WTC11 (cell line): ENCODE measurements around the gene DNAJC3. TPM values are rescaled to one million over a fixed set of nuclear protein-coding genes. Genes with fewer than 3 reads are reported as not detected.
A peak's percentile ranks its signal among the peaks of the same experiment; 100 is the strongest.

Experiments
- ATAC-seq: fragments of 200-7000 bp; cut with Tn5 transposase; 2 replicates; pipeline ENCODE4 v1.10.0; 2021; ENCODE audit warnings: mild to moderate bottlenecking, moderate library complexity
- CTCF ChIA-PET: fragments of 300-600 bp; sonication (Branson Sonifier 250); formaldehyde crosslinking; loops from one replicate; lab custom pipeline; 2021; ENCODE audit warnings: antibody characterized with exemption; lab: Charles Lee
- POLR2A ChIA-PET: fragments of 350-600 bp; sonication (Branson Sonifier 250); formaldehyde crosslinking; loops from one replicate; lab custom pipeline; 2021; ENCODE audit warnings: antibody characterized with exemption; lab: Charles Lee
- DNase-seq: peaks from one replicate; pipeline ENCODE4 v3.0.0; 2021; ENCODE audit warnings: low spot score
- H3K27ac Mint-ChIP-seq: 2 replicates; pipeline ENCODE4 v1.8.0; 2021; ENCODE audit warnings: mixed read lengths
- H3K27me3 Mint-ChIP-seq: 2 replicates; pipeline ENCODE4 v1.8.0; 2021; ENCODE audit warnings: low read depth, mild to moderate bottlenecking, moderate library complexity, mixed read lengths
- H3K36me3 Mint-ChIP-seq: 2 replicates; pipeline ENCODE4 v1.8.0; 2021; ENCODE audit warnings: mixed read lengths
- H3K4me1 Mint-ChIP-seq: 2 replicates; pipeline ENCODE4 v1.8.0; 2022; ENCODE audit warnings: mixed read lengths
- H3K4me3 Mint-ChIP-seq: 2 replicates; pipeline ENCODE4 v1.8.0; 2021; ENCODE audit warnings: mild to moderate bottlenecking, moderate library complexity, mixed read lengths
- H3K9me3 Mint-ChIP-seq: 2 replicates; pipeline ENCODE4 v1.8.0; 2021; ENCODE audit warnings: mixed read lengths
- ELF4 ChIP-seq: sonication (generic); formaldehyde crosslinking; IDR thresholded peaks from 2 replicates; pipeline ENCODE4 v1.8.1; 2022; ENCODE audit warnings: low read depth, mild to moderate bottlenecking, moderate library complexity, missing genetic modification reagents
- ERG ChIP-seq: fragments of 250-450 bp; sonication (Bioruptor Pico); IDR thresholded peaks from 2 replicates; pipeline ENCODE4 v1.8.0; 2021; ENCODE audit warnings: mild to moderate bottlenecking
- FOXJ3 ChIP-seq: sonication (generic); formaldehyde crosslinking; IDR thresholded peaks from 2 replicates; pipeline ENCODE4 v1.9.0; 2021; ENCODE audit warnings: missing genetic modification reagents, mild to moderate bottlenecking, borderline replicate concordance
- HMGXB4 ChIP-seq: sonication (generic); formaldehyde crosslinking; IDR thresholded peaks from 2 replicates; pipeline ENCODE4 v1.8.1; 2023; ENCODE audit warnings: mild to moderate bottlenecking, moderate library complexity, missing genetic modification reagents
- MYBL2 ChIP-seq: sonication (generic); formaldehyde crosslinking; IDR thresholded peaks from 2 replicates; pipeline ENCODE4 v1.8.1; 2023; ENCODE audit warnings: mild to moderate bottlenecking, moderate library complexity, missing genetic modification reagents
- NFE2L1 ChIP-seq: sonication (generic); formaldehyde crosslinking; IDR thresholded peaks from 2 replicates; pipeline ENCODE4 v1.8.1; 2023; ENCODE audit warnings: missing genetic modification reagents
- NFYB ChIP-seq: sonication (generic); formaldehyde crosslinking; conservative IDR thresholded peaks from 2 replicates; pipeline ENCODE4 v1.8.0; 2022; ENCODE audit warnings: low read depth, missing genetic modification reagents
- PRRX2 ChIP-seq: fragments of 250-450 bp; sonication (Bioruptor Pico); IDR thresholded peaks from 2 replicates; pipeline ENCODE4 v1.8.0; 2021; ENCODE audit warnings: mild to moderate bottlenecking
- RORB ChIP-seq: fragments of 250-450 bp; sonication (Bioruptor Pico); IDR thresholded peaks from 2 replicates; pipeline ENCODE4 v1.9.0; 2021; ENCODE audit warnings: mild to moderate bottlenecking
- SP1 ChIP-seq: sonication (generic); formaldehyde crosslinking; conservative IDR thresholded peaks from 2 replicates; pipeline ENCODE4 v1.8.1; 2022; ENCODE audit warnings: missing genetic modification reagents
- TEAD4 ChIP-seq: sonication (generic); formaldehyde crosslinking; IDR thresholded peaks from 2 replicates; pipeline ENCODE4 v1.8.0; 2022; ENCODE audit warnings: mild to moderate bottlenecking, missing genetic modification reagents
- TP53 ChIP-seq: sonication (generic); formaldehyde crosslinking; IDR thresholded peaks from 2 replicates; pipeline ENCODE4 v1.8.1; 2023; ENCODE audit warnings: mild to moderate bottlenecking, missing genetic modification reagents
- ZNF396 ChIP-seq: fragments of 250-450 bp; sonication (Bioruptor Pico); IDR thresholded peaks from 2 replicates; pipeline ENCODE4 v1.8.0; 2021; ENCODE audit warnings: mild to moderate bottlenecking, moderate library complexity, borderline replicate concordance
- ZNF416 ChIP-seq: fragments of 250-450 bp; sonication (Bioruptor Pico); IDR thresholded peaks from 2 replicates; pipeline ENCODE4 v1.9.0; 2021; ENCODE audit warnings: mild to moderate bottlenecking, inconsistent platforms
- ZNF423 ChIP-seq: fragments of 250-450 bp; sonication (Bioruptor Pico); IDR thresholded peaks from 2 replicates; pipeline ENCODE4 v2.1.2; 2022; ENCODE audit warnings: mild to moderate bottlenecking, moderate library complexity
- total RNA-seq: library from RNA; stranded (reverse); gene quantifications from 3 replicates; pipeline ENCODE4 v1.2.3, GENCODE V29; 2021
- TF ChIP-seq, protein P1 (sequence below): sonication (generic); formaldehyde crosslinking; IDR thresholded peaks from 2 replicates; pipeline ENCODE4 v1.8.1; 2023; ENCODE audit warnings: mild to moderate bottlenecking, missing genetic modification reagents, moderate library complexity
- TF ChIP-seq, protein P2 (sequence below): fragments of 250-450 bp; sonication (Bioruptor Pico); IDR thresholded peaks from 2 replicates; pipeline ENCODE4 v2.1.2; 2022; ENCODE audit warnings: mild to moderate bottlenecking, moderate library complexity
- TF ChIP-seq, protein P3 (sequence below): sonication (generic); formaldehyde crosslinking; IDR thresholded peaks from 2 replicates; pipeline ENCODE4 v1.8.0; 2022; ENCODE audit warnings: mild to moderate bottlenecking, missing genetic modification reagents
- TF ChIP-seq, protein P4 (sequence below): sonication (generic); formaldehyde crosslinking; IDR thresholded peaks from 2 replicates; pipeline ENCODE4 v1.8.0; 2023; ENCODE audit warnings: mild to moderate bottlenecking, missing genetic modification reagents
- TF ChIP-seq, protein P5 (sequence below): sonication (generic); formaldehyde crosslinking; IDR thresholded peaks from 2 replicates; pipeline ENCODE4 v1.8.1; 2023; ENCODE audit warnings: mild to moderate bottlenecking, missing genetic modification reagents, moderate library complexity
- TF ChIP-seq, protein P6 (sequence below): fragments of 250-450 bp; sonication (Bioruptor Pico); IDR thresholded peaks from 2 replicates; pipeline ENCODE4 v1.9.0; 2021; ENCODE audit warnings: mild to moderate bottlenecking
- TF ChIP-seq, protein P7 (sequence below): sonication (generic); formaldehyde crosslinking; IDR thresholded peaks from 2 replicates; pipeline ENCODE4 v1.8.1; 2022; ENCODE audit warnings: low read depth, missing genetic modification reagents, borderline replicate concordance

Gene DNAJC3
- total RNA-seq, 1 experiment from 2014 or later: 20.0 TPM

- no peak for TF ChIP-seq PRRX2 (CRISPR knock-in tag)
- TF ChIP-seq ELF4: peak; percentile 70; the same call in 1 of the 2 replicates
- TF ChIP-seq ERG: no peak
- TF ChIP-seq NFE2L1: peak; percentile 62; the same call in 1 of the 2 replicates
- TF ChIP-seq ZNF423 (CRISPR knock-in tag): peak; percentile 42; the same call in 1 of the 2 replicates
- TF ChIP-seq, protein P1, sequence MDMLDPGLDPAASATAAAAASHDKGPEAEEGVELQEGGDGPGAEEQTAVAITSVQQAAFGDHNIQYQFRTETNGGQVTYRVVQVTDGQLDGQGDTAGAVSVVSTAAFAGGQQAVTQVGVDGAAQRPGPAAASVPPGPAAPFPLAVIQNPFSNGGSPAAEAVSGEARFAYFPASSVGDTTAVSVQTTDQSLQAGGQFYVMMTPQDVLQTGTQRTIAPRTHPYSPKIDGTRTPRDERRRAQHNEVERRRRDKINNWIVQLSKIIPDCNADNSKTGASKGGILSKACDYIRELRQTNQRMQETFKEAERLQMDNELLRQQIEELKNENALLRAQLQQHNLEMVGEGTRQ (CRISPR knock-in tag): peak; percentile 64
- peak; percentile 93 for TF ChIP-seq SP1 (CRISPR knock-in tag)
- peak; percentile 92 for TF ChIP-seq MYBL2 (CRISPR knock-in tag)
- TF ChIP-seq, protein P2, sequence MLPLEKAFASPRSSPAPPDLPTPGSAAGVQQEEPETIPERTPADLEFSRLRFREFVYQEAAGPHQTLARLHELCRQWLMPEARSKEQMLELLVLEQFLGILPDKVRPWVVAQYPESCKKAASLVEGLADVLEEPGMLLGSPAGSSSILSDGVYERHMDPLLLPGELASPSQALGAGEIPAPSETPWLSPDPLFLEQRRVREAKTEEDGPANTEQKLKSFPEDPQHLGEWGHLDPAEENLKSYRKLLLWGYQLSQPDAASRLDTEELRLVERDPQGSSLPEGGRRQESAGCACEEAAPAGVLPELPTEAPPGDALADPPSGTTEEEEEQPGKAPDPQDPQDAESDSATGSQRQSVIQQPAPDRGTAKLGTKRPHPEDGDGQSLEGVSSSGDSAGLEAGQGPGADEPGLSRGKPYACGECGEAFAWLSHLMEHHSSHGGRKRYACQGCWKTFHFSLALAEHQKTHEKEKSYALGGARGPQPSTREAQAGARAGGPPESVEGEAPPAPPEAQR: no peak
- TF ChIP-seq NFYB (CRISPR knock-in tag): peak; percentile 76
- no peak for TF ChIP-seq ZNF396 (CRISPR knock-in tag)
- TF ChIP-seq, protein P3, sequence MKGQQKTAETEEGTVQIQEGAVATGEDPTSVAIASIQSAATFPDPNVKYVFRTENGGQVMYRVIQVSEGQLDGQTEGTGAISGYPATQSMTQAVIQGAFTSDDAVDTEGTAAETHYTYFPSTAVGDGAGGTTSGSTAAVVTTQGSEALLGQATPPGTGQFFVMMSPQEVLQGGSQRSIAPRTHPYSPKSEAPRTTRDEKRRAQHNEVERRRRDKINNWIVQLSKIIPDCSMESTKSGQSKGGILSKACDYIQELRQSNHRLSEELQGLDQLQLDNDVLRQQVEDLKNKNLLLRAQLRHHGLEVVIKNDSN (CRISPR knock-in tag): peak; percentile 73
- peak; percentile 86 for TF ChIP-seq HMGXB4 (CRISPR knock-in tag)
- TF ChIP-seq, protein P4, sequence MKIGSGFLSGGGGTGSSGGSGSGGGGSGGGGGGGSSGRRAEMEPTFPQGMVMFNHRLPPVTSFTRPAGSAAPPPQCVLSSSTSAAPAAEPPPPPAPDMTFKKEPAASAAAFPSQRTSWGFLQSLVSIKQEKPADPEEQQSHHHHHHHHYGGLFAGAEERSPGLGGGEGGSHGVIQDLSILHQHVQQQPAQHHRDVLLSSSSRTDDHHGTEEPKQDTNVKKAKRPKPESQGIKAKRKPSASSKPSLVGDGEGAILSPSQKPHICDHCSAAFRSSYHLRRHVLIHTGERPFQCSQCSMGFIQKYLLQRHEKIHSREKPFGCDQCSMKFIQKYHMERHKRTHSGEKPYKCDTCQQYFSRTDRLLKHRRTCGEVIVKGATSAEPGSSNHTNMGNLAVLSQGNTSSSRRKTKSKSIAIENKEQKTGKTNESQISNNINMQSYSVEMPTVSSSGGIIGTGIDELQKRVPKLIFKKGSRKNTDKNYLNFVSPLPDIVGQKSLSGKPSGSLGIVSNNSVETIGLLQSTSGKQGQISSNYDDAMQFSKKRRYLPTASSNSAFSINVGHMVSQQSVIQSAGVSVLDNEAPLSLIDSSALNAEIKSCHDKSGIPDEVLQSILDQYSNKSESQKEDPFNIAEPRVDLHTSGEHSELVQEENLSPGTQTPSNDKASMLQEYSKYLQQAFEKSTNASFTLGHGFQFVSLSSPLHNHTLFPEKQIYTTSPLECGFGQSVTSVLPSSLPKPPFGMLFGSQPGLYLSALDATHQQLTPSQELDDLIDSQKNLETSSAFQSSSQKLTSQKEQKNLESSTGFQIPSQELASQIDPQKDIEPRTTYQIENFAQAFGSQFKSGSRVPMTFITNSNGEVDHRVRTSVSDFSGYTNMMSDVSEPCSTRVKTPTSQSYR (CRISPR knock-in tag): peak; percentile 34
- TF ChIP-seq, protein P5, sequence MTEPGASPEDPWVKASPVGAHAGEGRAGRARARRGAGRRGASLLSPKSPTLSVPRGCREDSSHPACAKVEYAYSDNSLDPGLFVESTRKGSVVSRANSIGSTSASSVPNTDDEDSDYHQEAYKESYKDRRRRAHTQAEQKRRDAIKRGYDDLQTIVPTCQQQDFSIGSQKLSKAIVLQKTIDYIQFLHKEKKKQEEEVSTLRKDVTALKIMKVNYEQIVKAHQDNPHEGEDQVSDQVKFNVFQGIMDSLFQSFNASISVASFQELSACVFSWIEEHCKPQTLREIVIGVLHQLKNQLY: no peak
Measured at GRCh38 chr13:95676762-95677563, at the start of gene DNAJC3 (continued).

GRCh38 chr13:95627590-95627989, 49.3 kb upstream of the DNAJC3 start:
- Mint-ChIP-seq H3K4me3 (no peak overlapping the region), H3K4me1 (peaks cover 6% of the 10 kb centered on the region), H3K9me3 (no peaks in the 10 kb centered on the region), H3K36me3 (peaks cover 52% of the 10 kb centered on the region), H3K27me3 (no peaks in the 10 kb centered on the region), H3K27ac (no peak overlapping the region)
- ATAC-seq: no peak
- ChIA-PET POLR2A (interaction anchor here (0.7 kb wide), 1 partner anchor 156 kb away, joined by 3 read pairs; no protein-coding TSS in a partner anchor), CTCF (interaction anchor here (5.0 kb wide), 1 partner anchor 207 kb away, joined by 100 read pairs; no protein-coding TSS in a partner anchor)
- no peak for DNase-seq
- TF ChIP-seq ELF4 (no peak), TEAD4 (CRISPR knock-in tag) (no peak), TP53 (CRISPR knock-in tag) (no peak), ZNF416 (CRISPR knock-in tag) (no peak), MYBL2 (CRISPR knock-in tag) (no peak), FOXJ3 (no peak), RORB (no peak)
- TF ChIP-seq, protein P6, sequence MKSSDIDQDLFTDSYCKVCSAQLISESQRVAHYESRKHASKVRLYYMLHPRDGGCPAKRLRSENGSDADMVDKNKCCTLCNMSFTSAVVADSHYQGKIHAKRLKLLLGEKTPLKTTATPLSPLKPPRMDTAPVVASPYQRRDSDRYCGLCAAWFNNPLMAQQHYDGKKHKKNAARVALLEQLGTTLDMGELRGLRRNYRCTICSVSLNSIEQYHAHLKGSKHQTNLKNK (CRISPR knock-in tag): no peak
- TF ChIP-seq, protein P7, sequence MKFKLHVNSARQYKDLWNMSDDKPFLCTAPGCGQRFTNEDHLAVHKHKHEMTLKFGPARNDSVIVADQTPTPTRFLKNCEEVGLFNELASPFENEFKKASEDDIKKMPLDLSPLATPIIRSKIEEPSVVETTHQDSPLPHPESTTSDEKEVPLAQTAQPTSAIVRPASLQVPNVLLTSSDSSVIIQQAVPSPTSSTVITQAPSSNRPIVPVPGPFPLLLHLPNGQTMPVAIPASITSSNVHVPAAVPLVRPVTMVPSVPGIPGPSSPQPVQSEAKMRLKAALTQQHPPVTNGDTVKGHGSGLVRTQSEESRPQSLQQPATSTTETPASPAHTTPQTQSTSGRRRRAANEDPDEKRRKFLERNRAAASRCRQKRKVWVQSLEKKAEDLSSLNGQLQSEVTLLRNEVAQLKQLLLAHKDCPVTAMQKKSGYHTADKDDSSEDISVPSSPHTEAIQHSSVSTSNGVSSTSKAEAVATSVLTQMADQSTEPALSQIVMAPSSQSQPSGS (CRISPR knock-in tag): no peak
- TF ChIP-seq, protein P2: no peak
